ENCODE data around the gene AGAP1.

Gene AGAP1

DNA sequence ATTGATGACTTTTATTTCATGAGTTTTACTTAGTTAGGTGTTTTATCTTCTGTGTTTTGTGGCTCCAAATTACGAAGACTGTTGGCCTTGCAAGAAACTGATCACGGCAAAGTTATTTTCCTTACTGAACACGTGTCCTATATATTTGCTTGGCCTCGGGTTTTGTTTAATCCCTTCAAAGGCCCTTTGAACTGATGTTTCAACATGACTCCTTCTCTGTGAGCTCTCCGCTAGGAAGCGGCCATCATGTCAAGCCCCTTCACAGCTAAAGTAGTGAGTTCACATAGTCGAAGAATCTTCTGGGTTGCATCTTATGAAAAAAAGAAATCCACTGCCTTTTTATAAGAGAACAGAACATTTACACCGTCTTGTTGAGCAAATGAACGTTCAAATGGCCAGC is 515.0 kb downstream of the AGAP1 start:
- no peaks in the 10 kb centered on the region for H3K27me3 ChIP-seq (ENCODE audit: control insufficient read depth, low read length)
- no peaks in the 10 kb centered on the region for H3K9me3 ChIP-seq (ENCODE audit: control insufficient read depth, insufficient read depth, low read length)
- no peak overlapping the region for H3K4me3 ChIP-seq (ENCODE audit: low read length)
- no peaks in the 10 kb centered on the region for H3K79me2 ChIP-seq (ENCODE audit: control insufficient read depth, low read length)
- no peaks in the 10 kb centered on the region; the same call in 1 of the 2 replicates for H4K20me1 ChIP-seq (ENCODE audit: control insufficient read depth, insufficient read depth, low read depth, low read length)
- no peak overlapping the region for H3K4me2 ChIP-seq (ENCODE audit: low read length)
- no peaks in the 10 kb centered on the region for H3K9me2 ChIP-seq (replicated peaks; ENCODE audit: control insufficient read depth, low read length)
- H3K27ac ChIP-seq (ENCODE audit: low read depth, low read length) = no peak overlapping the region
- H3K4me1 ChIP-seq (ENCODE audit: control insufficient read depth, low read length) = no peaks in the 10 kb centered on the region
- H3K36me3 ChIP-seq (ENCODE audit: control insufficient read depth, low read length) = no peaks in the 10 kb centered on the region
- no peaks in the 10 kb centered on the region for H3F3A ChIP-seq (ENCODE audit: control insufficient read depth, insufficient read depth)
- TF ChIP-seq, protein P1, sequence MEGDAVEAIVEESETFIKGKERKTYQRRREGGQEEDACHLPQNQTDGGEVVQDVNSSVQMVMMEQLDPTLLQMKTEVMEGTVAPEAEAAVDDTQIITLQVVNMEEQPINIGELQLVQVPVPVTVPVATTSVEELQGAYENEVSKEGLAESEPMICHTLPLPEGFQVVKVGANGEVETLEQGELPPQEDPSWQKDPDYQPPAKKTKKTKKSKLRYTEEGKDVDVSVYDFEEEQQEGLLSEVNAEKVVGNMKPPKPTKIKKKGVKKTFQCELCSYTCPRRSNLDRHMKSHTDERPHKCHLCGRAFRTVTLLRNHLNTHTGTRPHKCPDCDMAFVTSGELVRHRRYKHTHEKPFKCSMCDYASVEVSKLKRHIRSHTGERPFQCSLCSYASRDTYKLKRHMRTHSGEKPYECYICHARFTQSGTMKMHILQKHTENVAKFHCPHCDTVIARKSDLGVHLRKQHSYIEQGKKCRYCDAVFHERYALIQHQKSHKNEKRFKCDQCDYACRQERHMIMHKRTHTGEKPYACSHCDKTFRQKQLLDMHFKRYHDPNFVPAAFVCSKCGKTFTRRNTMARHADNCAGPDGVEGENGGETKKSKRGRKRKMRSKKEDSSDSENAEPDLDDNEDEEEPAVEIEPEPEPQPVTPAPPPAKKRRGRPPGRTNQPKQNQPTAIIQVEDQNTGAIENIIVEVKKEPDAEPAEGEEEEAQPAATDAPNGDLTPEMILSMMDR (IDR thresholded peaks at IDR 0.05; ENCODE audit: low read depth, low read length, poor library complexity, severe bottlenecking) = no peak
- no peak for TF ChIP-seq EZH2phosphoT487 (IDR thresholded peaks at IDR 0.05; ENCODE audit: borderline replicate concordance, low read length)

DNA sequence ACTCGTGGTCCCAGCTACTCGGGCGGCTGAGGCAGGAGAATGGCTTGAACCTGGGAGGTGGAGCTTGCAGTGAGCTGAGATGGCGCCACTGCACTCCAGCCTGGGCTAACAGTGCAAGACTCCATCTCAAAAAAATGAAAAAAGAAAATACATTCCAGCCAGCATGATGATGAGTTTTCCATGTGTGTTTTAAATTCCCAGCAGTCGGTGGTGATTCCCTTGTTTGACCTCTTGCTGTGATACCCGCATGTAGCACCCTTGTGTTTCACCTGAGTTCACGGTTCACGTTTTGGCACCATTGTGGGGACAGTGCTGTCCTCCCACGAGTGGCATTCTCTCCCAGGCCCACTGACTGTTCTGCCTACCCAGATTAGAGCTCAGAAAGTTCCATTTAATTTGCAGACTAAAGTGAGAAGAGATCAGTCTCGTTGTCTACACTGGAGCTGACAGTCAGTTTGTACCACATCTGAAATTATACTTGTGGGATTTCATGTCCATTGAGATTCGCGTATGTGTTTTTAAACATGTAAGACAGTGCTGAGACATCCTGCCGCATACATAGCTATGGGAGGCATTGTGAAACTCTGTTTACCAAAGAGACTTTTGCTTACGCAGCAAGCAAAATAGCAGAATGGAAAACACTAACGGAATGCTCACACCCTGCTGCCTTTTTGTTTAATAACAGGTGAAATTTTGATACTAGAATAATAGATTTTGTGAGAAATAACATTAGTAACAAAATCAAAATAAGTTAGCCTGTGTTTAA is 517.3 kb downstream of the AGAP1 start:
- no peaks in the 10 kb centered on the region for H3K36me3 ChIP-seq (ENCODE audit: control insufficient read depth, low read length)
- H3K9me3 ChIP-seq (ENCODE audit: control insufficient read depth, insufficient read depth, low read length) = no peaks in the 10 kb centered on the region
- H3K9me2 ChIP-seq (replicated peaks; ENCODE audit: control insufficient read depth, low read length) = no peaks in the 10 kb centered on the region
- no peaks in the 10 kb centered on the region for H3K27me3 ChIP-seq (ENCODE audit: control insufficient read depth, low read length)
- H3K4me2 ChIP-seq (ENCODE audit: low read length) = no peak overlapping the region
- H3K4me1 ChIP-seq (ENCODE audit: control insufficient read depth, low read length) = no peaks in the 10 kb centered on the region
- H4K20me1 ChIP-seq (ENCODE audit: control insufficient read depth, insufficient read depth, low read depth, low read length) = no peaks in the 10 kb centered on the region
- no peak overlapping the region for H3K4me3 ChIP-seq (ENCODE audit: low read length)
- H3K27ac ChIP-seq (ENCODE audit: low read depth, low read length) = no peak overlapping the region
- no peaks in the 10 kb centered on the region for H3F3A ChIP-seq (ENCODE audit: control insufficient read depth, insufficient read depth)
- no peaks in the 10 kb centered on the region for H3K79me2 ChIP-seq (ENCODE audit: control insufficient read depth, low read length)
- no peak for TF ChIP-seq EZH2phosphoT487 (IDR thresholded peaks at IDR 0.05; ENCODE audit: borderline replicate concordance, low read length)
- TF ChIP-seq, protein P1 (IDR thresholded peaks at IDR 0.05; ENCODE audit: low read depth, low read length, poor library complexity, severe bottlenecking) = no peak

DNA sequence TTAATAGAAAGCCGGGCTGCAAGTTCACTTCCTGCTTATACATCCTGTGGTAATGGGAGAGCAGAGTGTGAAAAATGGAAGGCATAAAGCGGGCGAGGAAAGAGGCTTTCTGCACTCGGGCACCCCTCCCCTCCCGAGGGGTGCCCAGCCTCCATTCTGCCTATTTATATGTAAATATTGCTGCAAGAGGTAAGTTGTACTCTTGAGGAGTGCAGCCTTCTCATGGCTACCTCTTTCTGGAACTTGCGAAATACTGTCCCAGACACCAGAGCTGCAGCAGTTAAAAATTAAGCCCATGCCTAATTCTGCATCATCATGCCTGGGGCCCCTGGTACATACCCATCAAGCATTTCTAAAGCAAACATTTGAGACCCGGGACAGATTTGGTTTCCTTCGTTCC is 518.3 kb downstream of the AGAP1 start:
- H3K79me2 ChIP-seq (ENCODE audit: control insufficient read depth, low read length) = no peaks in the 10 kb centered on the region
- no peaks in the 10 kb centered on the region for H3F3A ChIP-seq (ENCODE audit: control insufficient read depth, insufficient read depth)
- H3K9me2 ChIP-seq (replicated peaks; ENCODE audit: control insufficient read depth, low read length) = no peaks in the 10 kb centered on the region
- H3K4me2 ChIP-seq (ENCODE audit: low read length) = no peak overlapping the region
- no peaks in the 10 kb centered on the region for H4K20me1 ChIP-seq (ENCODE audit: control insufficient read depth, insufficient read depth, low read depth, low read length)
- H3K27me3 ChIP-seq (ENCODE audit: control insufficient read depth, low read length) = no peaks in the 10 kb centered on the region
- no peak for TF ChIP-seq EZH2phosphoT487 (IDR thresholded peaks at IDR 0.05; ENCODE audit: borderline replicate concordance, low read length)
- TF ChIP-seq, protein P1 (IDR thresholded peaks at IDR 0.05; ENCODE audit: low read depth, low read length, poor library complexity, severe bottlenecking) = no peak
- H3K4me3 ChIP-seq (ENCODE audit: low read length) = no peak overlapping the region
- no peak overlapping the region for H3K27ac ChIP-seq (ENCODE audit: low read depth, low read length)
- H3K36me3 ChIP-seq (ENCODE audit: control insufficient read depth, low read length) = no peaks in the 10 kb centered on the region
- H3K4me1 ChIP-seq (ENCODE audit: control insufficient read depth, low read length) = no peaks in the 10 kb centered on the region
- no peaks in the 10 kb centered on the region for H3K9me3 ChIP-seq (ENCODE audit: control insufficient read depth, insufficient read depth, low read length)

Measured in DOHH2 (cell line).